ENCODE measurements around the gene FOXK1.

FOXK1 gene

GRCh38 chr7:4725014-4725849, 43.1 kb downstream of the FOXK1 start:
- no peak for DNase-seq

- DNase-seq, result no peak
Observed at GRCh38 chr7:4725850-4726450, 43.9 kb downstream of the FOXK1 start.

GRCh38 chr7:4726566-4726965, 44.5 kb downstream of the FOXK1 start:
- no peak for DNase-seq

GRCh38 chr7:4727914-4728705, 46.0 kb downstream of the FOXK1 start:
- no peak for DNase-seq

GRCh38 chr7:4729266-4729665, 47.2 kb downstream of the FOXK1 start:
- no peak for DNase-seq

- DNase-seq, result no peak
Observed at GRCh38 chr7:4730276-4730675, 48.2 kb downstream of the FOXK1 start.

GRCh38 chr7:4730971-4731370, 48.9 kb downstream of the FOXK1 start:
- no peak for DNase-seq

GRCh38 chr7:4731803-4732202, 49.7 kb downstream of the FOXK1 start:
- DNase-seq, result no peak

GRCh38 chr7:4733936-4734528, 51.9 kb downstream of the FOXK1 start:
- no peak for DNase-seq

- DNase-seq, result no peak
Observed at GRCh38 chr7:4734587-4735345, 52.7 kb downstream of the FOXK1 start.

GRCh38 chr7:4737300-4737699, 55.2 kb downstream of the FOXK1 start:
- no peak for DNase-seq

GRCh38 chr7:4738711-4739527, 56.8 kb downstream of the FOXK1 start:
- DNase-seq, result no peak

- no peak for DNase-seq
Observed at GRCh38 chr7:4739528-4739992, 57.5 kb downstream of the FOXK1 start.

GRCh38 chr7:4740796-4741195, 58.7 kb downstream of the FOXK1 start:
- no peak for DNase-seq

- no peak for DNase-seq
Observed at GRCh38 chr7:4742051-4742573, 60.0 kb downstream of the FOXK1 start.

- no peak for DNase-seq
Observed at GRCh38 chr7:4742852-4743251, 60.8 kb downstream of the FOXK1 start.

- DNase-seq, result no peak
Observed at GRCh38 chr7:4744391-4745264, 62.5 kb downstream of the FOXK1 start.

- no peak for DNase-seq
Observed at GRCh38 chr7:4745265-4745919, 63.3 kb downstream of the FOXK1 start.
